H1 (cell line): ENCODE measurements around the gene WHAMM. TPM values are rescaled to one million over a fixed set of nuclear protein-coding genes. Genes with fewer than 3 reads are reported as not detected.

Experiments used
- EP300 ChIP-seq, 2 experiments: IDR thresholded peaks; 1 replicate in 1 of 2; 2 replicates in 1 of 2; pipeline ENCODE4 v1.6.1; 2011 to 2012; ENCODE audit warnings: low read depth in 2 of 2, low read length in 2 of 2, mild to moderate bottlenecking in 2 of 2, borderline replicate concordance in 1 of 2, inconsistent platforms in 1 of 2, moderate library complexity in 1 of 2
- HDAC2 ChIP-seq, 2 experiments: fragments of 300-600 bp in 1 of 2; sonication (generic) in 1 of 2; IDR thresholded peaks; 2 replicates each; pipeline ENCODE4 v1.6.1; 2011 to 2012; ENCODE audit warnings: low read depth in 2 of 2, low read length in 2 of 2, mild to moderate bottlenecking in 2 of 2, moderate library complexity in 2 of 2, borderline replicate concordance in 1 of 2, inconsistent platforms in 1 of 2
- POU5F1 ChIP-seq: IDR thresholded peaks from 2 replicates; pipeline ENCODE4 v1.6.1; 2011; ENCODE audit warnings: low read depth, mild to moderate bottlenecking, low read length, moderate library complexity
- ZNF274 ChIP-seq: IDR thresholded peaks from 2 replicates; pipeline ENCODE4 v1.7.0; 2012; ENCODE audit warnings: low read length, borderline replicate concordance; ENCODE audit errors: extremely low read depth
- polyA plus RNA-seq, 7 experiments: library from polyadenylated mRNA; depleted of rRNA in 3 of 7; stranded (reverse) in 5 of 7; unstranded in 2 of 7; fragments of >200 nt in 5 of 7; fragments of 200-250 nt in 2 of 7; gene quantifications; 1 replicate in 5 of 7; 2 replicates in 1 of 7; 4 replicates in 1 of 7; pipeline versions ENCODE4 v1.2.1 to v1.2.3, GENCODE V29; 2011 to 2013; ENCODE audit warnings: missing spikeins in 2 of 7, mixed read lengths in 2 of 7
- total RNA-seq: library from RNA; stranded (reverse); fragmentation: NEBNext Ultra II Directional; extraction: Animal tissue kit (Norgen Biotek cat#: 25700); gene quantifications from 2 replicates; pipeline ENCODE4 v1.2.1, GENCODE V29; 2021
- TF ChIP-seq, protein P1 (sequence below): IDR thresholded peaks from 2 replicates; pipeline ENCODE4 v1.6.1; 2012; ENCODE audit warnings: low read length, inconsistent platforms

The WHAMM gene
- total and polyA plus RNA-seq, 2 of the 8 experiments (the other 6 are each of a cell fraction or from before 2014, with no cell fraction given): 1.1 to 3.3 TPM

DNA sequence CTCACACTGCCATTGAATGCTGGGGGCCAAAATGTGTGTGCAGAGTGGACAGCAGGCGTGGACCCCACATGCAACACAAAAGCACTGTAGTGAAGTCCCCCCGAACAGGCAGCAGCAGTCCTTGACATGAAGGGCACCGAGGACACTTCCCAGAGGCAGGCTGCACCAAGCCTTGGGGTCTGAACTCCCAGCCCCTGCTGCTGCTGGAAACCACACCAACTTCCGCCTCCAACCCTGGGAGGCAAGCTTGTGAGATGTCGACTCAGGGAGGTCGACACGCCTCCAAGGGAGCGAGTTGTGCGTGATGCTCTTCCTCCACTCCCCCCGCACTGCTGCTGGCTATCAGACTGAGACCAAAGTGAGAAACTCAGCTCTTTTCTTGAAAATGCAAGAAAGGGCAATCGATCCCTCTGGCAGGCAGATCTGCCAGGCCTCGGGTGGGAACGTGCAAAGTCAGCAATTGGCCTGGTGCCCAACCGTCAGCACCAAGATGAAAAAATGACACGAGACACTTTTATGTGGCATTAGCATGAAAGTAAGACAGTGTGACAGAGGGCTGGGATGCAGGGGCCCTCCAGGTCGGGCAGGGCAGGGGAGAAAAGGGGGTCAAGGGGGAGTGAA lies 43.6 kb downstream of the WHAMM start (continued):
- TF ChIP-seq, protein P1, sequence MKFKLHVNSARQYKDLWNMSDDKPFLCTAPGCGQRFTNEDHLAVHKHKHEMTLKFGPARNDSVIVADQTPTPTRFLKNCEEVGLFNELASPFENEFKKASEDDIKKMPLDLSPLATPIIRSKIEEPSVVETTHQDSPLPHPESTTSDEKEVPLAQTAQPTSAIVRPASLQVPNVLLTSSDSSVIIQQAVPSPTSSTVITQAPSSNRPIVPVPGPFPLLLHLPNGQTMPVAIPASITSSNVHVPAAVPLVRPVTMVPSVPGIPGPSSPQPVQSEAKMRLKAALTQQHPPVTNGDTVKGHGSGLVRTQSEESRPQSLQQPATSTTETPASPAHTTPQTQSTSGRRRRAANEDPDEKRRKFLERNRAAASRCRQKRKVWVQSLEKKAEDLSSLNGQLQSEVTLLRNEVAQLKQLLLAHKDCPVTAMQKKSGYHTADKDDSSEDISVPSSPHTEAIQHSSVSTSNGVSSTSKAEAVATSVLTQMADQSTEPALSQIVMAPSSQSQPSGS: no peak
- no peak for TF ChIP-seq HDAC2 (IDR thresholded peaks at IDR 0.05; ENCODE audit: borderline replicate concordance in 1 of 2, low read depth in 2 of 2, low read length in 2 of 2)
- no peak for TF ChIP-seq ZNF274
- TF ChIP-seq POU5F1: no peak
- no peak for TF ChIP-seq EP300 (IDR thresholded peaks at IDR 0.05; ENCODE audit: borderline replicate concordance in 1 of 2, low read depth in 2 of 2, low read length in 2 of 2)
- TF ChIP-seq, all 59 proteins: peak for 0
